Peyer's patch (tissue), 4 donors: Measurements from ENCODE around the gene ARL15. TPM values are rescaled to one million over a fixed set of nuclear protein-coding genes. Genes with fewer than 3 reads are reported as not detected.

Source experiments
- DNase-seq, 3 donors: peaks; one replicate each; pipeline ENCODE4 v3.0.0-alpha.2; 2017 to 2019
- H3K27ac ChIP-seq, 4 donors: fragments of 200-600 bp; sonication (generic); one replicate each; pipeline ENCODE4 v1.5.1; 2016 to 2019
- H3K27me3 ChIP-seq, 2 donors: fragments of 200-600 bp; sonication (generic); one replicate each; pipeline ENCODE4 v1.5.1; 2019
- H3K36me3 ChIP-seq, 3 donors: fragments of 200-600 bp; sonication (generic); one replicate each; pipeline ENCODE4 v1.5.1; 2016 to 2019
- H3K4me1 ChIP-seq, 4 donors: fragments of 200-600 bp; sonication (generic); one replicate each; pipeline ENCODE4 v1.5.1; 2016 to 2019
- H3K4me3 ChIP-seq, 4 donors: fragments of 200-600 bp; sonication (generic); 1 replicate in 3 of 4; 2 replicates in 1 of 4; pipeline ENCODE4 v1.5.1; 2016 to 2019; ENCODE audit warnings: mild to moderate bottlenecking in 1 of 4
- H3K9me3 ChIP-seq, 4 donors: fragments of 200-600 bp; sonication (generic); one replicate each; pipeline ENCODE4 v1.5.1; 2016 to 2019; ENCODE audit warnings: mild to moderate bottlenecking in 1 of 4
- CTCF ChIP-seq, 6 experiments: fragments of 450-650 bp in 4 of 6; fragments of 200-600 bp in 2 of 6; sonication (generic) in 1 of 6; IDR thresholded peaks; one replicate each; pipeline ENCODE4 v1.5.1; 2017 to 2019; ENCODE audit warnings: antibody characterized with exemption in 6 of 6, mild to moderate bottlenecking in 3 of 6, moderate library complexity in 1 of 6
- POLR2A ChIP-seq, 2 donors: fragments of 450-650 bp; IDR thresholded peaks; one replicate each; pipeline ENCODE4 v1.5.1; 2017; ENCODE audit warnings: antibody characterized with exemption in 2 of 2, mild to moderate bottlenecking in 2 of 2, moderate library complexity in 2 of 2
- total RNA-seq, 4 donors: library from RNA; depleted of rRNA; stranded (reverse); fragments of >200 nt; gene quantifications; one replicate each; pipeline ENCODE4 v1.1.0, GENCODE V29; 2016

ARL15 gene
- total RNA-seq, 4 donors from 2014 or later, result 18.0 to 44.5 (median 38.7) TPM

- DNase-seq, result no peak
Measured at GRCh38 chr5:54279960-54280359, 30.4 kb downstream of the ARL15 start.

GRCh38 chr5:54278979-54279717, 31.2 kb downstream of the ARL15 start:
- TF ChIP-seq CTCF (IDR thresholded peaks at IDR 0.05) (no peak), POLR2A (IDR thresholded peaks at IDR 0.05) (no peak)
- no peak for DNase-seq
- Histone ChIP-seq H3K27me3 (no peaks in the 10 kb centered on the region), H3K4me1 (no peaks in the 10 kb centered on the region), H3K9me3 (no peaks in the 10 kb centered on the region), H3K27ac (no peak overlapping the region), H3K36me3 (no peaks in the 10 kb centered on the region), H3K4me3 (no peak overlapping the region)

More at GRCh38 chr5:54279960-54280359, 30.4 kb downstream of the ARL15 start:
- H3K27me3 ChIP-seq, result no peaks in the 10 kb centered on the region
- H3K36me3 ChIP-seq, result no peaks in the 10 kb centered on the region
- H3K9me3 ChIP-seq, result no peaks in the 10 kb centered on the region
- peaks cover 0 to 5% (median 0%) of the 10 kb centered on the region in 4 donors for H3K4me1 ChIP-seq
- no peak overlapping the region for H3K4me3 ChIP-seq
- H3K27ac ChIP-seq, result no peak overlapping the region
- TF ChIP-seq POLR2A (IDR thresholded peaks at IDR 0.05), result no peak
- no peak for TF ChIP-seq CTCF (IDR thresholded peaks at IDR 0.05)

- TF ChIP-seq CTCF (IDR thresholded peaks at IDR 0.05) (no peak), POLR2A (IDR thresholded peaks at IDR 0.05) (no peak)
- no peak overlapping the region for H3K27ac ChIP-seq
- H3K4me3 ChIP-seq, result no peak overlapping the region
- no peaks in the 10 kb centered on the region for H3K36me3 ChIP-seq
- H3K27me3 ChIP-seq, result no peaks in the 10 kb centered on the region
- DNase-seq, result no peak
- H3K4me1 ChIP-seq, result no peaks in the 10 kb centered on the region
- no peaks in the 10 kb centered on the region for H3K9me3 ChIP-seq
Measured at GRCh38 chr5:54278036-54278830, 32.1 kb downstream of the ARL15 start.

- Histone ChIP-seq H3K4me1 (no peaks in the 10 kb centered on the region), H3K27me3 (no peaks in the 10 kb centered on the region), H3K36me3 (no peaks in the 10 kb centered on the region), H3K9me3 (no peaks in the 10 kb centered on the region), H3K4me3 (no peak overlapping the region), H3K27ac (no peak overlapping the region)
- no peak for TF ChIP-seq POLR2A (IDR thresholded peaks at IDR 0.05)
- DNase-seq, result no peak
Measured at GRCh38 chr5:54276048-54276447, 34.3 kb downstream of the ARL15 start.

GRCh38 chr5:54275361-54275760, 35.0 kb downstream of the ARL15 start:
- Histone ChIP-seq H3K27me3 (no peaks in the 10 kb centered on the region), H3K36me3 (no peaks in the 10 kb centered on the region), H3K4me3 (no peak overlapping the region), H3K4me1 (no peaks in the 10 kb centered on the region), H3K9me3 (no peaks in the 10 kb centered on the region), H3K27ac (no peak overlapping the region)
- no peak for DNase-seq
- TF ChIP-seq POLR2A (IDR thresholded peaks at IDR 0.05), result no peak
- no peak for TF ChIP-seq CTCF (IDR thresholded peaks at IDR 0.05)

GRCh38 chr5:54274944-54275343, 35.4 kb downstream of the ARL15 start:
- TF ChIP-seq CTCF (IDR thresholded peaks at IDR 0.05), result no peak
- no peak for TF ChIP-seq POLR2A (IDR thresholded peaks at IDR 0.05)
- no peak for DNase-seq
- H3K27me3 ChIP-seq, result no peaks in the 10 kb centered on the region

More at GRCh38 chr5:54274944-54275343, 35.4 kb downstream of the ARL15 start:
- Histone ChIP-seq H3K36me3 (no peaks in the 10 kb centered on the region), H3K4me3 (no peak overlapping the region), H3K9me3 (no peaks in the 10 kb centered on the region), H3K27ac (no peak overlapping the region), H3K4me1 (no peaks in the 10 kb centered on the region)
